ENCODE results near the gene SMURF2. TPM values are rescaled to one million over a fixed set of nuclear protein-coding genes. Genes with fewer than 3 reads are reported as not detected.

SMURF2 gene
- total and polyA plus RNA-seq, 2 donors from 2014 or later: 7.2 to 27.9 TPM

GRCh38 chr17:64630309-64631223 is 31.5 kb downstream of the SMURF2 start:
- intact Hi-C loops (cut with DNase I): no loop called here
- no peak overlapping the region for H3K27ac ChIP-seq (ENCODE audit: low read depth in 2 of 2, low read length in 2 of 2)
- no peak overlapping the region for H3K9ac ChIP-seq (ENCODE audit: low read length in 3 of 3)
- H3K36me3 ChIP-seq (ENCODE audit: control insufficient read depth in 2 of 3, insufficient read depth in 3 of 3, low read length in 3 of 3): no peaks in the 10 kb centered on the region
- FAIRE-seq (no peak), DNase-seq (no peak)
- peaks cover 0 to 22% (median 5%) of the 10 kb centered on the region in 3 donors for H3K4me1 ChIP-seq (ENCODE audit: control insufficient read depth in 2 of 3, insufficient read depth in 2 of 3, low read depth in 1 of 3, low read length in 3 of 3)
- H3K4me3 ChIP-seq (ENCODE audit: low read length in 3 of 3): no peak overlapping the region
- no peaks in the 10 kb centered on the region for H3K27me3 ChIP-seq (ENCODE audit: control insufficient read depth, insufficient read depth, low read length)
- TF ChIP-seq, protein P1, sequence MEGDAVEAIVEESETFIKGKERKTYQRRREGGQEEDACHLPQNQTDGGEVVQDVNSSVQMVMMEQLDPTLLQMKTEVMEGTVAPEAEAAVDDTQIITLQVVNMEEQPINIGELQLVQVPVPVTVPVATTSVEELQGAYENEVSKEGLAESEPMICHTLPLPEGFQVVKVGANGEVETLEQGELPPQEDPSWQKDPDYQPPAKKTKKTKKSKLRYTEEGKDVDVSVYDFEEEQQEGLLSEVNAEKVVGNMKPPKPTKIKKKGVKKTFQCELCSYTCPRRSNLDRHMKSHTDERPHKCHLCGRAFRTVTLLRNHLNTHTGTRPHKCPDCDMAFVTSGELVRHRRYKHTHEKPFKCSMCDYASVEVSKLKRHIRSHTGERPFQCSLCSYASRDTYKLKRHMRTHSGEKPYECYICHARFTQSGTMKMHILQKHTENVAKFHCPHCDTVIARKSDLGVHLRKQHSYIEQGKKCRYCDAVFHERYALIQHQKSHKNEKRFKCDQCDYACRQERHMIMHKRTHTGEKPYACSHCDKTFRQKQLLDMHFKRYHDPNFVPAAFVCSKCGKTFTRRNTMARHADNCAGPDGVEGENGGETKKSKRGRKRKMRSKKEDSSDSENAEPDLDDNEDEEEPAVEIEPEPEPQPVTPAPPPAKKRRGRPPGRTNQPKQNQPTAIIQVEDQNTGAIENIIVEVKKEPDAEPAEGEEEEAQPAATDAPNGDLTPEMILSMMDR (IDR thresholded peaks at IDR 0.05; ENCODE audit: borderline replicate concordance, extremely low read depth, insufficient read depth): no peak
- H3K9me3 ChIP-seq (ENCODE audit: control insufficient read depth in 2 of 3, insufficient read depth in 1 of 3, low read length in 3 of 3): no peaks in the 10 kb centered on the region

- no peaks in the 10 kb centered on the region for H3K9me3 ChIP-seq (ENCODE audit: control insufficient read depth in 2 of 3, insufficient read depth in 1 of 3, low read length in 3 of 3)
- peaks cover 0 to 33% (median 10%) of the 10 kb centered on the region in 3 donors for H3K4me1 ChIP-seq (ENCODE audit: control insufficient read depth in 2 of 3, insufficient read depth in 2 of 3, low read depth in 1 of 3, low read length in 3 of 3)
- no peak overlapping the region for H3K27ac ChIP-seq (ENCODE audit: low read depth in 2 of 2, low read length in 2 of 2)
- FAIRE-seq: no peak
- no peaks in the 10 kb centered on the region for H3K27me3 ChIP-seq (ENCODE audit: control insufficient read depth, insufficient read depth, low read length)
- no peak overlapping the region for H3K9ac ChIP-seq (ENCODE audit: low read length in 3 of 3)
- TF ChIP-seq, protein P1 (IDR thresholded peaks at IDR 0.05; ENCODE audit: borderline replicate concordance, extremely low read depth, insufficient read depth): no peak
- DNase-seq: no peak
- H3K4me3 ChIP-seq (ENCODE audit: low read length in 3 of 3): no peak overlapping the region
- intact Hi-C loops (cut with DNase I): no loop called here
- H3K36me3 ChIP-seq (ENCODE audit: control insufficient read depth in 2 of 3, insufficient read depth in 3 of 3, low read length in 3 of 3): no peaks in the 10 kb centered on the region
Observed at GRCh38 chr17:64628641-64629040, 33.5 kb downstream of the SMURF2 start.

DNA sequence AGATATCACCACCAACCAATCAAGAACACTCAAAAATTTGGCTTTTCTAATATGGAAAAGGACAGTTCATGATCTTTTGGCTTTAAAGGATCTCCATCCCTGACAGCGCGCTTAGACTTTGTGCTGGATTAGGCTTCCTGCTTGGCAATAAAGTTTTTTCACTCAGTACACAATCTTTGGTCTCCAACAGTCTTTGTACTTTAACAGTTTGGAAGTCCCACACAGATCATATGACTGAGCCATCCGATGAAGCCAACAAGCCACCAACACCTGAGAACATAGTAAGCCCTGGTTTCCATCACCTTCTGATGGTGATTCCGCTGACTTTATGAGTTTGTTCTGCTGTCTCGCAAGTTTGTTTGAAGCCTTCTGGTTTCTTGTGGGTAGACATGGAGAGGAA is 34.3 kb downstream of the SMURF2 start:
- DNase-seq (no peak), FAIRE-seq (no peak)
- Histone ChIP-seq H3K4me3 (ENCODE audit: low read length in 3 of 3) (no peak overlapping the region), H3K4me1 (ENCODE audit: control insufficient read depth in 2 of 3, insufficient read depth in 2 of 3, low read depth in 1 of 3, low read length in 3 of 3) (peaks cover 0 to 35% (median 10%) of the 10 kb centered on the region in 3 donors), H3K27me3 (ENCODE audit: control insufficient read depth, insufficient read depth, low read length) (no peaks in the 10 kb centered on the region), H3K27ac (ENCODE audit: low read depth in 2 of 2, low read length in 2 of 2) (no peak overlapping the region), H3K9me3 (ENCODE audit: control insufficient read depth in 2 of 3, insufficient read depth in 1 of 3, low read length in 3 of 3) (no peaks in the 10 kb centered on the region), H3K36me3 (ENCODE audit: control insufficient read depth in 2 of 3, insufficient read depth in 3 of 3, low read length in 3 of 3) (no peaks in the 10 kb centered on the region), H3K9ac (ENCODE audit: low read length in 3 of 3) (no peak overlapping the region)
- TF ChIP-seq, protein P1 (IDR thresholded peaks at IDR 0.05; ENCODE audit: borderline replicate concordance, extremely low read depth, insufficient read depth): no peak
- intact Hi-C loops (cut with DNase I): no loop called here
